ENCODE measurements around the gene PPP1R18.

PPP1R18 gene

DNA sequence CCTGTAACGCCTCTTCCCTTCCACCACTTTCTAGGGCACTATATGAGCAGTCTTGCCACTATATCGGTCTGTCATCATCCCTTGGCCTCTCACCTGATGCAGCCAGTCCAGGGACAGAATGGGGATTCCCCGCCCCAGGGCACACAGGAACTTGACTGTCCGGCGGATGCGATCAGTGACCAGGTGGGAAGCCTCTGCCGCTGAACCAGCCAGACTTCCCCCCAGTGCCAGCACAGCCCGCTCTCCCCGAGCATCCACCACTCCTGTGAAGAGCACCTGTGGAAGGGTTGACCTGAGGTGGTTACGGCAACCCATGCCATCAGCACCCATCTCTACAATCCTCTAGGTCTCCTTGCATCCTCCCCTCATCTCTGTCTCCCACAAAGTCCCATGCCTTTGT lies 16.6 kb upstream of the PPP1R18 start:
- no peaks in the 10 kb centered on the region for H3K9me3 ChIP-seq (ENCODE audit: insufficient read depth, low read length)
- H2AFZ ChIP-seq (ENCODE audit: low read depth, low read length) = no peak overlapping the region
- no peaks in the 10 kb centered on the region for H3K27me3 ChIP-seq (ENCODE audit: low read depth, low read length)
- no peaks in the 10 kb centered on the region for H4K20me1 ChIP-seq (ENCODE audit: insufficient read depth, low read length)
- H3K4me3 ChIP-seq (ENCODE audit: low read length) = no peak overlapping the region
- H3K9ac ChIP-seq (ENCODE audit: low read length) = no peak overlapping the region
- H3K4me1 ChIP-seq (ENCODE audit: low read length) = no peaks in the 10 kb centered on the region
- no peak overlapping the region for H3K4me2 ChIP-seq (ENCODE audit: low read length)
- H3K79me2 ChIP-seq (ENCODE audit: low read length) = no peaks in the 10 kb centered on the region
- no peak for TF ChIP-seq EZH2phosphoT487 (IDR thresholded peaks at IDR 0.05; ENCODE audit: low read depth)
- TF ChIP-seq, protein P1, sequence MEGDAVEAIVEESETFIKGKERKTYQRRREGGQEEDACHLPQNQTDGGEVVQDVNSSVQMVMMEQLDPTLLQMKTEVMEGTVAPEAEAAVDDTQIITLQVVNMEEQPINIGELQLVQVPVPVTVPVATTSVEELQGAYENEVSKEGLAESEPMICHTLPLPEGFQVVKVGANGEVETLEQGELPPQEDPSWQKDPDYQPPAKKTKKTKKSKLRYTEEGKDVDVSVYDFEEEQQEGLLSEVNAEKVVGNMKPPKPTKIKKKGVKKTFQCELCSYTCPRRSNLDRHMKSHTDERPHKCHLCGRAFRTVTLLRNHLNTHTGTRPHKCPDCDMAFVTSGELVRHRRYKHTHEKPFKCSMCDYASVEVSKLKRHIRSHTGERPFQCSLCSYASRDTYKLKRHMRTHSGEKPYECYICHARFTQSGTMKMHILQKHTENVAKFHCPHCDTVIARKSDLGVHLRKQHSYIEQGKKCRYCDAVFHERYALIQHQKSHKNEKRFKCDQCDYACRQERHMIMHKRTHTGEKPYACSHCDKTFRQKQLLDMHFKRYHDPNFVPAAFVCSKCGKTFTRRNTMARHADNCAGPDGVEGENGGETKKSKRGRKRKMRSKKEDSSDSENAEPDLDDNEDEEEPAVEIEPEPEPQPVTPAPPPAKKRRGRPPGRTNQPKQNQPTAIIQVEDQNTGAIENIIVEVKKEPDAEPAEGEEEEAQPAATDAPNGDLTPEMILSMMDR (IDR thresholded peaks at IDR 0.05; ENCODE audit: low read depth, low read length) = no peak
- H3K36me3 ChIP-seq (replicated peaks; ENCODE audit: low read depth, low read length) = no peaks in the 10 kb centered on the region
- H3K27ac ChIP-seq (ENCODE audit: low read length) = no peak overlapping the region

DNA sequence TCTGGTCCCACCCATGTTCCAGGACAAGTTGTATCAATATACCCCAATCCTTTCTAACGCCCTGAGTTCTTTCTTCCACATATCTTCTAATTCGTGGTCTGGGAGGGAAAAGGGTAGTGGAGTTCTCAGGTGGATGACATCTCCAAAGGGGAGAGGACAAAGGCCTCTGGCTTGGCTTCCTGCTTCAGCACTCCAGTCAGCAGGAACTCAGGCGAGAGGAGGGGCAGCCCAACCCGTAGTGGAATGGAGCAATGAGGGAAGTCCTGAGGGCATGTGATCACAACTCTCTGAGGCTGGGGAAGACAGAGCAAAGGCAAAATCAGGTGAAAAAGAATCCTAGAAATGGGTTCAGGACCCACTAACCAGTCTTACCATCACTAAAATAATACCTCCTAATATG lies 13.9 kb upstream of the PPP1R18 start:
- H3K27ac ChIP-seq (ENCODE audit: low read length) = no peak overlapping the region
- no peak overlapping the region for H3K9ac ChIP-seq (ENCODE audit: low read length)
- H3K79me2 ChIP-seq (ENCODE audit: low read length) = no peaks in the 10 kb centered on the region
- no peak overlapping the region for H3K4me3 ChIP-seq (ENCODE audit: low read length)
- no peak overlapping the region for H3K4me2 ChIP-seq (ENCODE audit: low read length)
- no peak overlapping the region for H2AFZ ChIP-seq (ENCODE audit: low read depth, low read length)
- no peaks in the 10 kb centered on the region for H4K20me1 ChIP-seq (ENCODE audit: insufficient read depth, low read length)
- no peaks in the 10 kb centered on the region for H3K36me3 ChIP-seq (replicated peaks; ENCODE audit: low read depth, low read length)
- TF ChIP-seq, protein P1 (IDR thresholded peaks at IDR 0.05; ENCODE audit: low read depth, low read length) = no peak
- TF ChIP-seq EZH2phosphoT487 (IDR thresholded peaks at IDR 0.05; ENCODE audit: low read depth) = no peak
- H3K27me3 ChIP-seq (ENCODE audit: low read depth, low read length) = no peaks in the 10 kb centered on the region
- no peaks in the 10 kb centered on the region for H3K9me3 ChIP-seq (ENCODE audit: insufficient read depth, low read length)
- peaks cover 3% of the 10 kb centered on the region; the same call in 1 of the 2 replicates for H3K4me1 ChIP-seq (ENCODE audit: low read length)

DNA sequence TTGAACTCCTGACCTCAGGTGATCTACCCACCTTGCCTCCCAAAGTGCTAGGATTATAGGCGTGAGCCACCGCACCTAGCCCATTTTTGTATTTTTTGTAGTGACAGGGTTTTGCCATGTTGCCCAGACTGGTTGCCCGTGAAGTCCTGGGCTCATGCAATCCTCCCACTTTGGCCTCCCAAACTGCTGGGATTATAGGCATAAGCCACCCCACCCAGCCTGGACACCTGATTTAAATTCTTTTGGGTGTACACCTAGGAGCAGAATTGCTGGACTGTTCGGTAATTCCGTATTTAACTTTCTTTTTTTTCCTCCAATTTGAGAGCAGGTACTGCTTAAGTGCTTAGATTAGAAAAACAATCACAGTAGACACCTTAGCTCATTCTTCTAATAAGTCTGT lies 10.0 kb upstream of the PPP1R18 start:
- Histone ChIP-seq H3K4me2 (ENCODE audit: low read length) (no peak overlapping the region), H3K4me1 (ENCODE audit: low read length) (peaks cover 9% of the 10 kb centered on the region; the same call in 1 of the 2 replicates), H3K79me2 (ENCODE audit: low read length) (no peaks in the 10 kb centered on the region), H3K27ac (ENCODE audit: low read length) (no peak overlapping the region), H3K9ac (ENCODE audit: low read length) (no peak overlapping the region), H4K20me1 (ENCODE audit: insufficient read depth, low read length) (no peaks in the 10 kb centered on the region), H3K4me3 (ENCODE audit: low read length) (no peak overlapping the region), H3K36me3 (replicated peaks; ENCODE audit: low read depth, low read length) (no peaks in the 10 kb centered on the region), H3K9me3 (ENCODE audit: insufficient read depth, low read length) (no peaks in the 10 kb centered on the region), H3K27me3 (ENCODE audit: low read depth, low read length) (no peaks in the 10 kb centered on the region), H2AFZ (ENCODE audit: low read depth, low read length) (no peak overlapping the region)
- TF ChIP-seq, protein P1 (IDR thresholded peaks at IDR 0.05; ENCODE audit: low read depth, low read length) = no peak
- TF ChIP-seq EZH2phosphoT487 (IDR thresholded peaks at IDR 0.05; ENCODE audit: low read depth) = no peak

DNA sequence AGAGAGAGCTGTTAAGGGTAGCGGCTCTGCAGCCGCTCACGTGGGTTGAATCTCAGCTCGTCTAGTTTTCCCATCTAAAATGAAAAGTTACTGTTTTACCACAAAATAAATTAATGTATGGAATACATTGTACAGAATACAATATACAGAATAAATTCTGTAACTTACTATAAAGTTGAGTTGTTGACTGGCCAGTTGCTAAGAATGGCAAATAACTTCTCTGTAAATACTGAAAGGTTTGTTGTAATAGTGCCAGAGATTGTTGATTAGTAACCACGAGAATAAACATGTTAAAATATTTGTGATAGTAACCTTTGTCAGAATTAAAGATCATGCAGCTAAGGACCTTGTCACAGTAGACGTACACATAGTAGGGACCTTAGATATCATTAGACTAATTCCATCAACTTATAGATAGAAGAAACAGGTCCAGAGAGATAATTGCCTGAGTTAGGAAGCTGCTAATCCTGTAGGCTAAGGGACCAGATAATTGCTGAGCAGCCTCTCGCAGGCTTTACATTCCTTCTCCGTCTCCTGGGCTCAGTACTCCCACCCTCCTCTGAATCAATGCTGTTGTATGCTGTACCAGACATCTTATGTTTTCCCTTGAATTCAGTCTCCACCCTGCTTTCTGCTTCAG lies 4.9 kb upstream of the PPP1R18 start:
- Histone ChIP-seq H3K4me2 (ENCODE audit: low read length) (peak overlapping the region; percentile 87), H3K9ac (ENCODE audit: low read length) (peak overlapping the region; percentile 75), H3K27me3 (ENCODE audit: low read depth, low read length) (no peaks in the 10 kb centered on the region), H3K27ac (ENCODE audit: low read length) (no peak overlapping the region), H3K4me1 (ENCODE audit: low read length) (peaks cover 27% of the 10 kb centered on the region), H3K4me3 (ENCODE audit: low read length) (peak overlapping the region; percentile 94), H3K36me3 (replicated peaks; ENCODE audit: low read depth, low read length) (no peaks in the 10 kb centered on the region), H3K9me3 (ENCODE audit: insufficient read depth, low read length) (no peaks in the 10 kb centered on the region), H3K79me2 (ENCODE audit: low read length) (peaks cover under 1% of the 10 kb centered on the region), H2AFZ (ENCODE audit: low read depth, low read length) (peak overlapping the region; percentile 49), H4K20me1 (ENCODE audit: insufficient read depth, low read length) (no peaks in the 10 kb centered on the region)
- TF ChIP-seq, protein P1 (IDR thresholded peaks at IDR 0.05; ENCODE audit: low read depth, low read length) = no peak
- no peak for TF ChIP-seq EZH2phosphoT487 (IDR thresholded peaks at IDR 0.05; ENCODE audit: low read depth)
